NCI-H2227 (cell line): Measurements from ENCODE around the gene OR2AG2.
"Not testable (repeated sequence)": the region's sequence is repeated elsewhere in the genome, so short reads cannot be mapped to it uniquely, and the experiment has no call there.

Source experiments
- DNase-seq: peaks from one replicate; lab custom pipeline; 2025; ENCODE audit not compliant: unreplicated experiment; lab: John Stamatoyannopoulos, UW

Gene OR2AG2, protein sequence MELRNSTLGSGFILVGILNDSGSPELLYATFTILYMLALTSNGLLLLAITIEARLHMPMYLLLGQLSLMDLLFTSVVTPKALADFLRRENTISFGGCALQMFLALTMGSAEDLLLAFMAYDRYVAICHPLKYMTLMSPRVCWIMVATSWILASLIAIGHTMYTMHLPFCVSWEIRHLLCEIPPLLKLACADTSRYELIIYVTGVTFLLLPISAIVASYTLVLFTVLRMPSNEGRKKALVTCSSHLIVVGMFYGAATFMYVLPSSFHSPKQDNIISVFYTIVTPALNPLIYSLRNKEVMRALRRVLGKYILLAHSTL

DNA sequence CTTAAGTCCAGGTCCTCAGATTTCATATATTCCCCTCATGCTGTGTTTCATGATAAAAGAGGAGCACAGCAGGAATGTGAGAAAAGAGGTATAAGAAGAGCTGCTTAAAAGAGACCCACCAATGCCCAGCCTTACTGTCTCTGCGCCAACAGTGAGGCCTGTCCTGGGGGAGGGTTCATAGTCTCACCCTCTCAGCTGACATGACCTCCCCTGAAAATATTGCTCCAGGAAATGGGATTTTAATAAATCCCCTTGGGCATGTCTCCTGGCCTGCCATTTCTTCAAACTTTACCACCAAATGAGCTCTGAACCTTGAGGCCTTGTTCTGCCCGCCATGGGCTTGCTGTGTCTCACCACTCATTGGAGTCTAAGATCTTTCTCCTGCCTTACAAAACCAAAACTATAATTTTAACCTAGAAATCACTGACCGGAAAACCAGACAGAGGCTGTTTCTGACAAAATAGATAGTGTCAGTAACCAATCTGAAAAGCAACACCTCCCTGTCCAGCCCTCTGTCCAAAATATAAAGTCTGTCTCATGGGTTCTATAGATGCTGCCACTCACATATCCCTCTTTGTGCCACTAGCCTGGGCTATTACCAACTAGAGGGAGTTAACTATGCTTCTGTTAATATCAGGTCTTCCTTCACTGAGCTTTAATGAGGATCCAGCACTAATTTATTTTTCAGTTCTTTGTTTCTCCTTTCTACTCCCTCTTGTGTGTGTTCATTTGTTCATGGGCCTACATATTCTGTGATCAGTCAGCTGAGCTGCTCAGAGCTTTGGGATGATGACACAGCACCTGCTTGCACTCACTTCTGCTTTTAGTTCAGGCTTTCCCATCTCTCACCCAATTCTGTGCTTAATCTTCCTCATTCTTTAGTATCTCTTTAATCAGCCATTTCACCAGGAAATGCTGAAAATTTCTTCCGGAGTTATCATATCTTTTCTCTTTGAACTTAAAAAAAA is at the start of gene OR2AG2:
OR2AG2 (minus strand) TSS at position 51 of the 968 bp plus-strand sequence. CDS start 3,019 bp downstream, outside the sequence.
- DNase-seq = no peak

DNA sequence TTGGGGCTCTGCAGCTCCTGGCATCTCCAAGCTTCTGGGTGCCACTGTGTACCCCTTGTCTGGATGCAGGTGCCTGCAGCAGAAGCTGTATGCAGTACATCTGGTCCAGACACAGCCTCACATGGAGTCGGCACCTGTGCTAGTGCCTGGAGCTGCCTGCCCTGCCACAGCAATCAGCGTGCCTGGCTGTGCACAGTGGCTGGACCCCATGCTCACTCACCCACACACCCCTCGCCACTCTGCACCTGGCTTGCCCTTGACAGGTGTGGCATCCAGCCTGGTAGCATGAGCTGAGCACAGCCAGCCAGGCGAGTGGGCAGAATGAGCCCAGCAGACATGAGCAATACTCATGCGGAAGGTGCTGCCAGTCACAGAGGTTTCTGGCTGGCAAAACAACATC is 47.2 kb upstream of the OR2AG2 start:
- no peak for DNase-seq

DNA sequence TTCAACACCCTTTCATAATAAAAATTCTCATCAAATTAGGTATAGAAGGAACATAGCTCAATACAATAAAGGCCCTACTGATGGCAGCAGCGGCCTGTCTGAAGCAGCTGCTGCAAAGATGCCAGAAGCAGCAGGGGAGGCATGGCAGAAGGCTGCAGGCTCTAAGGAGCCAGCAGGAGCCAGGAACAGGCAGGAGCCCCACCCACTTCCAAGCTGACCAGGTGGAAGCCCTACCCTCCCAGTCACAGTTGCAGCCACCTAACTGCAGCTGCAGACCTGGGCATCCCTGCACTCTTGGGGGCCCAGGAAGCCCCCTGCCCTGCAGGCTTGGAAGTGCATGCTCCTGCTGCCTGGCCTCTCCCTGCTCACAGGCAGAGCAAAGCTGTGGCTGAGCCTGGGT is 45.9 kb upstream of the OR2AG2 start:
- no peak for DNase-seq

DNA sequence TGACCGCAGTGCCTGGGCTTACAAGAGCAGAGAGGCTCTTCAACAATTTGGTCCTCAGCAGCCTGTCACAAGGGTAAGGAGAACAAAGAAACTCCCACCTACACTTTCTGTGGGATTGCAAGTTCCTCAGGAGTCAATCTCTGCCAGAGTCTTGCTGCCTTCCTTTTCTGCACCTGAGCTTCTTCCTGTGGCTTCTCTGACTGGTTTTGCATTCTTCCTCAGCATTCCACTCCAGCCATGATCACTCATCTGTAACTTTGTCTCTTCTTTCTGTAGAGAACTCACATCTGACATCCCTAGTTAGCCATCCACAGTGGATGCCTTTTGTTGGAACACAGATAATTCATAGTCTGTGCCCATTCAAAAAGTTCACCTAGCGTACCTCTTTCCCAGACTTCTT is 41.9 kb upstream of the OR2AG2 start:
- DNase-seq = no peak

DNA sequence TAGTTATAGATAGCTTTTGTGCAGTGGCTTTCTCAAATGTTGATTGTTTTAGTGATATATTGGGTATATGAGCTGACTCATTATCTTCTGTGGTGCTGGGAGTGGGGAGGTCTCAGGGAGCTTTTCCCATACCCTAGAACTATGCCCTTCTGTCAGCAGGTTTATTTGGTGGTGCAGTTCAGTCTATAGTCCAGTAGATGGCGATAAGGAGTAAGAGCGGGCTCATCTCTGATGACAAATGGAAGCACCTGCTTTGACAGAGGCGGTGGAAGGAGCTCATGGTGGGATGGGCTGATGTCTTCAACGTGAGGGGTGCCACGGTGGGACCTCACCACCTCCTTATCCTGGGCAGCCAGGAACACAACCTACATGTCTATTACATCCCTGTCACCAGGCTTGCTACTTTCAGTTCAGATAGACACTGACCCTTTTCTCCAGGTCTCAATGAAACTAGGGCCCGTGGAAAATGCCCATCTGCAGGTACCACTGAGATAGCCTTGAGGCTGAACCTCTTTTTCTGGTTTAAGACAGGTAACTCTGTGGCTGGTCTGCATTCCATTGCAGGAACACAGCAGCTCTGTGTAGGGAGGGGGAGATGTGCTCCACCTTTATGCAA is 40.7 kb upstream of the OR2AG2 start:
- peak; percentile 52 for DNase-seq

DNA sequence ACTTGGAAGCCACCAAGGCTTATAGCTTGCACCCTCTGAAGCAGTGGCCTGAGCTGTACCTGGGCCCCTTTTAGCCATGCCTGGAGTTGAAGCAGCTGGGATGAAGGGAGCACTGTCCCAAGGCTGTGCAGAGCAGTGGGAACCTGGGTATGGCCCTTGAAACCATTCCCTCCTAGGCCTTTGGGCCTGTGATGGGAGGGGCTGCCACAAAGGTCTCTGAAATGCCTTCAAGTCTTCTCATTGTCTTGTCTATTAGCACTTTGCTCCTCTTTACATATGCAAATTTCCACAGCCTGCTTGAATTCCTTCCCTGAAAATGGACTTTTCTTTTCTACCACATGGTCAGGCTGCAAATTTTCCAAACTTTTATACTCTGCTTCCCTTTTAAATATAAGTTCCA is 29.3 kb upstream of the OR2AG2 start:
- not testable (repeated sequence) for DNase-seq

DNA sequence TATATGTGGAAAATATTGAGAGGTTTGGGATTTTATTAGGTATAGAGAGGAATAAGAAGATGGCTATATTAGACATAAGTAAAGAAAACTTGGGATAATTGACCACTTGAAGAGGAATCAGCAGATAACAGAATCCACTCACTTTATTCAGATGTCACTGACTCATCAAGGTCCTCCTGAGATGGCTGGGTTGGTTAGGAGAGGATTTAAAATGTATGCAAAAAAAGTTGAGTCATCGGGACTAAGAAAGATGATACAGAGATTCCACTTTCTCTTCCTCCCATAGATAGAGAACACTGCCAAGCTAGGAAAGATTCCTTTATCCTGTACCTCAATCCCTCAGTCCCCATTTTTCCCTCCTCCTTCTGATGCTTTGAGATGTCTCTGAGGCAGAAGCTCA is 27.6 kb upstream of the OR2AG2 start, which contains the start of gene OR6A2:
OR6A2 (minus strand) TSS at position 288 of the 400 bp plus-strand sequence. CDS start 3,981 bp downstream, outside the sequence.
- no peak for DNase-seq

DNA sequence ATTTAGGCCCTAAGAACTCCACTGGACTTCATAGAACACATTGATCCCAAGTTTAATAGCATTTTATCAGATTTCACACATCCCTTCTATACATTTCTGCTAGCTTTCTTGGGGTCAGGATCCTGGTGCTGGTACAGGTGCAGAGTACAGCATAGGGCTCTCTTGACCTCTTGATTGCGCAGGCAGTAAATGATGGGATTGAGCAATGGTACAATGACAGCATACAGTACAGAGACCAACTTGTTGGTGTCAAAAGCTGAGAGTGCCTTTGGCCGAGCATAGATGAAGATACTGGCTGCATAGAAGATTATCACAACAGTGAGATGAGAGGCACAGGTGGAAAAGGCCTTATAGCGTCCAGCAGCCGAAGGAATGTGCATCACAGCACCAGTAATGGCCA is 22.9 kb upstream of the OR2AG2 start:
- no peak for DNase-seq

DNA sequence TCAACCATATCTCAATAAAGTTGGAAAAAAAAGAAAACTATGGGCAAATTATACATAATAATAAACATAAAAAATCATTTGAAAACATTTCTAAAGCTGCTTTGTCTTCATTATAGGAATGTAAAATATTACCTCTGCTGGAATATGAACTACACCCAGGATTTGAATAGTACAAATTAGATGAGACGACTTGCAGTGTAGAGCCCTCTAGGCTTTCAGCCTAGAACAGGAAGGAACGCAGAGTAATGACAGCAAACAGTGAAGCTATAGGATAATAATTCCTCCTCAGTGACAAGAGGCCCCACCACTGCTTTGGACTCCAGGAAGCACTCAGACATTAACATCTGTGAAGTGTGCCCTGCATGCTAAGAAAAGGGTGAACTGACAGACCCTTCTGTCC is 18.8 kb upstream of the OR2AG2 start:
- DNase-seq = no peak

DNA sequence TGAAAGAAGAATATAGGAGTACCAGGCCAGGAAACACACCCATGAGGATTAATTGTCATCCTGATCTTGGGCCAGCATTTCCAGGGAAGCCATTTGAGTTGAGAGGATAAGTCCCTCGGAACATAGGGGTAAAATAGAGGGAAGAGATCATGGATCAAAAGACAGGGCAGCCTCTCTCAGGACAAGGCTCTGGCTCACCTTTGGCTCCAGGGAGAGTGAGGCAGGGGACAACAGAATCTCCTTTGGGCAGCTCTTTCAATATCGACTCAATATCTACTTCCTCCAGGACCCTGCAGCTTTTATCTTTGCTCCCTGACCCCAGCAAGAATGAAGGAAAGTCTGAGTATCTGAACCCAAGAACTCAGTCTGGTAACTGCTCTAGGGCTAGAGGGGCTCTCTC is 10.9 kb upstream of the OR2AG2 start, which contains the start of gene OR2AG1:
OR2AG1 (plus strand) TSS at position 301 of the 400 bp plus-strand sequence. CDS start 2,018 bp downstream, outside the sequence.
- no peak for DNase-seq

DNA sequence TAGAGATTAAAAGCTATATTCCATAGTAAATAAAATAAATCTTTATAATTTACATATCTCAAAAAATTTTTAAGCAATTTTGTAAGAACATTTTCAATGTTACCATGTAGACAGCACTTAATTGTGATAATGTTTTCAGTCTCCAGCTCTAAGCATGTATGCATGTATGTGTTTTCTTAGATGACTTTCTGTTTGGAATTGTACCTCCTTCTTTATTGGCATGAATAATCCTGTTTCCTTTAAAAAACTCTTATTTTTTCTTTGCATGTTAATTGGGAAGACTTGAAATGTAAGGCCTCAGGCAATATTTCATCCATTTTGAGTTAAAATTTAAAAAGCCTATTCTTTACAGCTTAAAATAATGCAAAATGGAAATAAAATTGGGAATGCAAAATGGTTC is 9.1 kb upstream of the OR2AG2 start:
- no peak for DNase-seq

DNA sequence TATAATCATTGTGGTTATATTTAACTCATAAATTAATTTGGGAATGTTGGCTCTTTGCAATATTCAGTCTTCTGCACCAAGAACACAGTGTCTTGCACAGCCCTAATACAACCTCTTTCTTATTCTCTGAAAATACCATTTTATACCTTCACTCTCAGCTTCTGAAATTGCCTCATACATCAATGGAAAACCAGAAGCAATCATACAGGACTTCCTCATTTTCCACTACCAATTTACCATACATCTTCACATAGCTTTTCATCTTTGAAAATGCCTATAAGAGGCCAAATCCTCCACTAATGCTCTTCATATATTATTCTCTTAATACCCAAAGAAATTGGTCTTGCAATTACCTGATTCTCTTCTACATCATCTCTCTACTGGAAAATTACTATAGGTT is 6.7 kb upstream of the OR2AG2 start:
- DNase-seq = no peak

DNA sequence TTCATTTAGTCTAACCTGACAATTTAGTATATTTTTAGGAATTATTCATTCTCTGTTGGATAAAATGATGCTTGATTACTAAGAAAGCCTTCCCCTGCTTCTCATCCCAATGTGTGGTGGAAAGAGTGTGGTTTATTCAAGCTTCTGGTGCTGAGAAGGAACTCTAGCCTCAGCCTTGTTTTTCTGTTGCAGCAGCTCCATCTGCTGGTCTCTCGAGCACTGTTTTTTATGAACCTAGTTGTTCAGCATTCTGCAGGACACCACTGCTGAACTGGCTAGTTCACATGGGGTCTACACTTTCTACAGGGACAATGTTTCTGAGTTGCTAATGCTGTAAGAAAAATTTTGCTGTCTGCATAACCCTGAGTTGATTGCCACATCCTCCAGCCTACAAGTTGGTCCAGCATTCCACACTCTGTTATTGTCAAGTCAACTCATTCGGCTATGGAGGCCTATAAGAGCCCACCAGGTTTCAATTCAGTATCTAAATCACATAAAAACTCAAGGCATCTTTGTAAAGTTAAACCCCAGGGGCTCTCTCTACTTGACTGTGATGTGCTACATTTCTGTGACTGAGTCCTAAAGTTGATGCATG is 14.3 kb downstream of the OR2AG2 start:
- peak; percentile 41 for DNase-seq

DNA sequence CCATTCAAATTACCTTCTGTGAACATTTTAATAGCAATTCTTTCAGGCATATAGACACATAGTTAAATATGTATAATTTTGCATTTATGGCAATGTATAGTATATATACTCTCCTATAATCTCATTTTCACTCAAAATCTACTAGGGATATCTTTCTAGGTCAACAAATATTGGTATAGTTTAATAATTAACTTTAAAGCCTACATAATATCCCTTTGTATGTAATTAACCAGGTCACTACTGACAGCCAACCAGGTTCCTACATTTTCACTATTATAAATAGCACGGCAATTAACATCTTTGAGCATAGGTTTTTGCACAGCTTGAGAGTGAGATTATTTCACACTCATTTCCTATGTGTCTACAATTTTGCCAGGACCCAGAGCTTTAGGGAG is 15.8 kb downstream of the OR2AG2 start:
- no peak for DNase-seq

DNA sequence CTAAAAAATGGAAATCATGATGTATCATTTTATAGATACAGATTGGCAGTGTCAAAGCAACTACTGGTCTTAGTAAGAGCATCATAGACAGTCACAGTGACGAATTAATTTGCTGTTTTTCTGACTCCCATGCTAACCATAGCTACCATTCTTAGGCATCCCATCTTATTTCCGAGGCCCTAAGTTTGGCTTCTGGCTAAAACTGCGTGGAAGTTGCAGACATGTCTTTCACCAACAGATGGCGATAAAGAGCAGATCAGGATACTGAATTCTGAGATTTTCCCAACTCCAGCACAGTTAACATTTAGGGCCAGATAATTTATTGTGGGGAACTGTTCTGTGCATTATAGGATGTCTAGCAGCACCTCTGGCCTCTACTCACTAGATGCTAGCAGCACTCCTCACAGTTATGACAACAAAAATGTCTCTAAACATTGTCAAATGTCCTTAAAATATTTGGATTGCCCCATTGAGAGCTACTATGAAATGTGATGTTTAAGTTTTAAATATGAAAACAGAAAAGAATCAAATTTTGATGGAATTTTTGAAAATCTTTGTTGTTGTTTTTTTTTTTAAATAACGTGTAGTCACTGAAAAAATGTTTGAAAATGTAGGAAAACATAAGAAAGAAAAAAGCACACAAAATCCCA is 16.3 kb downstream of the OR2AG2 start:
- peak; percentile 65 for DNase-seq

DNA sequence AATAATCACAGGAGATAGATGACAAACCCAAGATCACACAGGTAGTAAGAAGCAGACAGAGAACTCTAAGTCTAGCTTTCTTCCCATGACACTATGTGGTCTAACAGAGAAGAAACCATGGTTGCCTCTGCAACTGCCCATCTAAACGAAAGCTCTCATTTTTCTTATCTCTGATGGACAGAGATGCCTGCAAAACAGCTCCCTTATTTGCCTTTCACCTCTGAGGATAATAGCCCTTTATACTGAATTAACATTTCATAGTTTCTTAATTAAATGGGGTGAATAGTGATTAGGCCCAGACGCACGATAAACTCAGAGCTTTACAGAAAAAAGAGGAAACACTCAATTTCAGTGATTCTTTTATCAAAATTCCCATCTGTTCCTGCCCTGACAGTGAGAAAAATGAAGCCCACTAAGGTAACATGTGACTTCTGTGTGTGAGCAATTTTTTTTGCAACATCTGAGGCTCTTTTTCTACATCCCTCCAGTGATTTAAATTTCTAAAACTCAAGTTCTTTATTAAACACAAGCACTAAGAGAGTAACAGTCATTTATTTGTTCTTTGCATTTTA is 24.6 kb downstream of the OR2AG2 start:
- DNase-seq = no peak

DNA sequence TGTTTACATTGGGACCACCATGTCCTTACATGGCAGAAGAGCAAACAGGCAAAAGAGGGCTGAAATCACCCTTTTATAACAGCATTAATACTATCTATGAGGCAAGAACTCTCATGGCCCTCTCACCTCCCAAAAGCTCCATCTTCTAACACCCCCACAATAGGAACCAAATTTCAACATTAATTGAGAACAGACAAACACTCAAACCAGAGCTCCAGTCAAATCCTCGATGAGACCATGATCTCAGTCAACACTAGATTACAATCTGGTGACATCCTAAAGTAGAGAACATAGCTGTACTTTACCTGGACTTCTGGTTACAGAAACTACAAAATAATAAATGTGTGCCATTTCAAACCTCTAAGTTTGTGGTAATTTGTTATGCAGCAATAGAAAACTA is 25.1 kb downstream of the OR2AG2 start:
- DNase-seq = no peak

DNA sequence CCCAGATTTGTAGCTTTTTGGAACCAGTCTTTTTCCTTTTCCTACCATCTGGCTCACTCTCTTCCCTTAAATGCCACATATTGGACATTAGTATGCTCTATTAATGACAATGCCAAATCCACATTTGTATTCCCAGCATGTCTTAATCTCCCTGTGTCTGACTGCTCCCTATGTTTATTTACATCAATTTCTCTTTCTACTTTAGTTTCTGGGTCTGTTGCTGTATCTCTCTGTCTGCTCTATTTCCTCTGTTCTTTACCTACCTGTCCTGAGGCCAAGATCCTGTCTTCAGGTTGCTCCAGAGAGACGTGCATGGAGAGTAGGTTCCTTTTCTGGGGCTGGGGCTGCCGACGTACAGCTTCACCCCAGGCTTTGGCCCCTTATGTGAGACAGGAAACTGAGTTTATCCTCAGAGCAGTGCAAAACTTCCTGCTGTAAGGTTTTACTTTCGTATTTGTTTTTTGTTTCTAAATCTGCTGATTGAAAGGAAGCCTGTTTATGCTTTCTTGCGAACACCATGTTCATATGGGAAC is 25.6 kb downstream of the OR2AG2 start:
- no peak for DNase-seq

DNA sequence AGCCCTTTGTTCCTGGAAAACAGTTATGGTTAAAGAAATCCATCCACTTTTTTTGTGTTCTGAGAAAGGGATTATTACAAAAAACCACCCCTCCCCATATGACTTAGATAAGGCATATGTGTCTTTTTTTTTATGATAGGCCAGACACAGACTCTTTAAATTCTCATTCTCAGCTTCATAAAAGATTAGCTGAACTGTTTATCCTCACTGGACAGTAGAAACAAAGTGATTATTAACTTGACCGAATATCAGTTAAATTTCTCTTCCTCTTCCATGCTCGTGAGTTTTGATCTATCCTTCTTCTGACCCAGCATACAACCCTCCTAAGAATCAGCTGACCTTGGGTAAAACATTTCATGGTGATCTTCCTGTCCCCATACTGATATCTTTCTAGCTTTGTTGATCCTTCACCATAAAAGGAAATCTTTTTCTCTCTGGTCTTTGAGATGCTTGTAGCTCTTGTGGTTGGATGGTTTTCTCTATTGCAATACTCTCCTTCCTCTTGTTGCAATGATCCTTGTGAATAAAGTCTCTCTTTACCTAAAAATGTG is 26.2 kb downstream of the OR2AG2 start:
- DNase-seq = no peak

DNA sequence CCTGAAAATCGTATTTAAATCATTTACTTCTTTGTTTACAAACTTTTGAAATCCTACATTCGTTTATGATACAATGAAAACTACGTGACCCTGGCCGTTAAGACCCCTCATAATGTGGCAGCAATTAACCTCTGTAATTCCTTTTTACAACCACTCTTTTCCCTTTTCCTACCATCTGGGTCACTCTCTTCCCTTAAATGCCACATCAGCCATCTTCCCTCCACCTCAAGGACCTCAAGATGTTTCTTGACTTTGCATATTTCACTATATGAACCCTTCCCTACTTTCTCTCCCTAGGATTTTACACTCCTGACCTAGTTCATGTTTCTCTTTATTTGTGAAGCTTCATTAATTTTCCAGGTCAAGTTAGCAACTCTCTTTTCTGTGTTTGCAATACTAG is 26.8 kb downstream of the OR2AG2 start:
- DNase-seq = no peak
